H9 (cell line): ENCODE data around the gene LARGE1. TPM values are rescaled to one million over a fixed set of nuclear protein-coding genes. Genes with fewer than 3 reads are reported as not detected.

ENCODE experiments used
- DNase-seq: peaks from one replicate; pipeline ENCODE4 v3.0.0-alpha.2; 2017
- H2AFZ ChIP-seq: one replicate; pipeline ENCODE4 v1.6.1; 2013; ENCODE audit warnings: mild to moderate bottlenecking, low read length, control low read depth, moderate library complexity
- H2AK5ac ChIP-seq: 2 replicates; pipeline ENCODE4 v1.6.1; 2013; ENCODE audit warnings: low read length, control low read depth, mixed read lengths; ENCODE audit not compliant: insufficient read length
- H2BK120ac ChIP-seq: one replicate; pipeline ENCODE4 v1.6.1; 2013; ENCODE audit warnings: low read depth, mild to moderate bottlenecking, low read length, control low read depth, inconsistent platforms; ENCODE audit not compliant: poor library complexity, severe bottlenecking
- H2BK12ac ChIP-seq: 2 replicates; pipeline ENCODE4 v1.6.1; 2013; ENCODE audit warnings: low read length, control low read depth, mixed read lengths, low read depth; ENCODE audit not compliant: insufficient read length
- H2BK15ac ChIP-seq: 2 replicates; pipeline ENCODE4 v1.6.1; 2013; ENCODE audit warnings: low read depth, low read length, control low read depth
- H2BK20ac ChIP-seq: one replicate; pipeline ENCODE4 v1.6.1; 2013; ENCODE audit warnings: low read depth, mild to moderate bottlenecking, low read length, control low read depth, inconsistent platforms; ENCODE audit not compliant: poor library complexity, severe bottlenecking
- H2BK5ac ChIP-seq: 2 replicates; pipeline ENCODE4 v1.6.1; 2013; ENCODE audit warnings: low read length, control low read depth, mixed read lengths; ENCODE audit not compliant: insufficient read length
- H3K14ac ChIP-seq: 2 replicates; pipeline ENCODE4 v1.6.1; 2013; ENCODE audit warnings: low read length, control low read depth; ENCODE audit not compliant: insufficient read depth
- H3K18ac ChIP-seq: 2 replicates; pipeline ENCODE4 v1.6.1; 2013; ENCODE audit warnings: low read depth, mild to moderate bottlenecking, mixed read lengths, low read length, control low read depth; ENCODE audit not compliant: insufficient read length
- H3K23ac ChIP-seq: 2 replicates; pipeline ENCODE4 v1.6.1; 2013; ENCODE audit warnings: low read length, control low read depth, mixed read lengths, low read depth; ENCODE audit not compliant: insufficient read length
- H3K23me2 ChIP-seq: 2 replicates; pipeline ENCODE4 v1.6.1; 2013; ENCODE audit warnings: low read depth, mild to moderate bottlenecking, mixed read lengths, low read length, control low read depth; ENCODE audit not compliant: insufficient read length, poor library complexity, severe bottlenecking
- H3K27ac ChIP-seq: 2 replicates; pipeline ENCODE4 v1.5.1; 2013; ENCODE audit warnings: low read length, control low read depth, mixed read lengths, low read depth; ENCODE audit not compliant: insufficient read length
- H3K27me3 ChIP-seq: 2 replicates; pipeline ENCODE4 v1.6.1; 2013; ENCODE audit warnings: low read length, control low read depth, inconsistent platforms; ENCODE audit not compliant: insufficient read depth
- H3K4ac ChIP-seq: 2 replicates; pipeline ENCODE4 v1.6.1; 2013; ENCODE audit warnings: low read depth, mild to moderate bottlenecking, control low read depth, inconsistent platforms, low read length, moderate library complexity
- H3K4me1 ChIP-seq: 2 replicates; pipeline ENCODE4 v1.6.1; 2013; ENCODE audit warnings: low read length, control low read depth, inconsistent platforms; ENCODE audit not compliant: insufficient read depth
- H3K4me2 ChIP-seq: 2 replicates; pipeline ENCODE4 v1.6.1; 2013; ENCODE audit warnings: low read length, control low read depth, mixed read lengths; ENCODE audit not compliant: insufficient read length, insufficient read depth
- H3K56ac ChIP-seq: 2 replicates; pipeline ENCODE4 v1.6.1; 2013; ENCODE audit warnings: low read depth, mild to moderate bottlenecking, mixed read lengths, low read length, control low read depth; ENCODE audit not compliant: insufficient read length
- H3K79me1 ChIP-seq: 2 replicates; pipeline ENCODE4 v1.6.1; 2013; ENCODE audit warnings: low read depth, mild to moderate bottlenecking, moderate library complexity, low read length, control low read depth, inconsistent platforms; ENCODE audit not compliant: insufficient read depth, poor library complexity, severe bottlenecking
- H3K79me2 ChIP-seq: 2 replicates; pipeline ENCODE4 v1.6.1; 2013; ENCODE audit warnings: low read length, control low read depth, inconsistent platforms; ENCODE audit not compliant: insufficient read depth
- H3K9ac ChIP-seq: 2 replicates; pipeline ENCODE4 v1.6.1; 2013; ENCODE audit warnings: low read length, control low read depth, mixed read lengths; ENCODE audit not compliant: insufficient read length; ENCODE audit errors: extremely low read depth
- H3K9me3 ChIP-seq: one replicate; pipeline ENCODE4 v1.6.1; 2013; ENCODE audit warnings: low read depth, low read length, inconsistent platforms; ENCODE audit not compliant: control insufficient read depth
- H3T11ph ChIP-seq: one replicate; pipeline ENCODE4 v1.6.1; 2013; ENCODE audit warnings: mild to moderate bottlenecking, low read length, control low read depth, inconsistent platforms
- H4K20me1 ChIP-seq: one replicate; pipeline ENCODE4 v1.6.1; 2013; ENCODE audit not compliant: control insufficient read depth, insufficient read length, insufficient read depth
- H4K5ac ChIP-seq: 2 replicates; pipeline ENCODE4 v1.6.1; 2013; ENCODE audit warnings: low read depth, mild to moderate bottlenecking, mixed read lengths, low read length, control low read depth; ENCODE audit not compliant: insufficient read length
- H4K8ac ChIP-seq: replicated peaks from 2 replicates; pipeline ENCODE4 v1.6.1; 2013; ENCODE audit warnings: low read length, control low read depth, mixed read lengths, low read depth; ENCODE audit not compliant: insufficient read length
- H4K91ac ChIP-seq: 2 replicates; pipeline ENCODE4 v1.6.1; 2013; ENCODE audit warnings: low read depth, mild to moderate bottlenecking, moderate library complexity, mixed read lengths, low read length, control low read depth; ENCODE audit not compliant: insufficient read length
- H3K27ac Mint-ChIP-seq, 3 experiments: 2 replicates in 2 of 3; 3 replicates in 1 of 3; pipeline ENCODE4 v1.8.0; 2020 to 2021; ENCODE audit warnings: mixed read lengths in 3 of 3, mild to moderate bottlenecking in 1 of 3, moderate library complexity in 1 of 3
- H3K27me3 Mint-ChIP-seq: 2 replicates; pipeline ENCODE4 v1.8.0; 2021; ENCODE audit warnings: low read depth, mild to moderate bottlenecking, moderate library complexity, mixed read lengths
- H3K36me3 Mint-ChIP-seq, 3 experiments: 2 replicates in 2 of 3; 3 replicates in 1 of 3; pipeline ENCODE4 v1.8.0; 2020 to 2021; ENCODE audit warnings: low read depth in 3 of 3, mixed read lengths in 3 of 3; ENCODE audit not compliant: insufficient read depth in 1 of 3
- H3K4me1 Mint-ChIP-seq, 2 experiments: 2 replicates each; pipeline ENCODE4 v1.8.0; 2020; ENCODE audit warnings: mixed read lengths in 2 of 2
- H3K4me3 Mint-ChIP-seq, 2 experiments: 2 replicates in 1 of 2; 3 replicates in 1 of 2; pipeline ENCODE4 v1.8.0; 2020 to 2021; ENCODE audit warnings: mild to moderate bottlenecking in 2 of 2, mixed read lengths in 2 of 2, moderate library complexity in 1 of 2
- H3K9me3 Mint-ChIP-seq, 2 experiments: 2 replicates in 1 of 2; 3 replicates in 1 of 2; pipeline ENCODE4 v1.8.0; 2020; ENCODE audit warnings: mild to moderate bottlenecking in 2 of 2, mixed read lengths in 2 of 2, moderate library complexity in 1 of 2
- CTCF ChIP-seq: fragments of 200-600 bp; sonication (generic); conservative IDR thresholded peaks from 3 replicates; pipeline ENCODE4 v1.8.0; 2021; ENCODE audit warnings: antibody characterized with exemption, mild to moderate bottlenecking
- WGBS: extraction: QIAGEN DNeasy Blood & Tissue Kit; methylation state at CpG from one replicate; pipeline ENCODE4 v1.1.7; 2013; ENCODE audit warnings: missing lambda C conversion rate, low lambda C conversion rate, mixed read lengths; ENCODE audit not compliant: insufficient read length; ENCODE audit errors: extremely low coverage; 5-methylcytosine and 5-hydroxymethylcytosine counted together
- total RNA-seq: library from RNA; stranded (reverse); gene quantifications from 2 replicates; pipeline ENCODE4 v1.2.1, GENCODE V29; 2021

The LARGE1 gene
- total RNA-seq, 1 experiment from 2014 or later = 43.5 TPM

- Histone ChIP-seq H3K14ac (no peak overlapping the region), H3K27ac (no peak overlapping the region), H2BK15ac (no peak overlapping the region), H3K4me2 (no peak overlapping the region), H4K20me1 (no peaks in the 10 kb centered on the region), H3T11ph (no peak overlapping the region), H3K79me2 (no peaks in the 10 kb centered on the region), H2AFZ (no peak overlapping the region), H3K9me3 (no peaks in the 10 kb centered on the region), H3K18ac (no peak overlapping the region), H3K79me1 (no peaks in the 10 kb centered on the region), H3K9ac (no peak overlapping the region), H3K4ac (no peak overlapping the region), H2BK120ac (no peak overlapping the region), H2AK5ac (no peak overlapping the region), H3K4me1 (peaks cover 8% of the 10 kb centered on the region; the same call in 1 of the 2 replicates), H3K23ac (no peak overlapping the region), H4K91ac (no peak overlapping the region), H3K27me3 (no peaks in the 10 kb centered on the region), H4K8ac (no peak overlapping the region), H2BK5ac (no peak overlapping the region), H2BK12ac (no peak overlapping the region), H3K23me2 (no peaks in the 10 kb centered on the region), H3K56ac (no peak overlapping the region), H4K5ac (no peak overlapping the region), H2BK20ac (no peak overlapping the region)
- Mint-ChIP-seq H3K4me1 (peaks cover 18 to 24% of the 10 kb centered on the region in 2 experiments), H3K4me3 (no peak overlapping the region), H3K27ac (no peak overlapping the region), H3K36me3 (no peaks in the 10 kb centered on the region), H3K9me3 (no peaks in the 10 kb centered on the region), H3K27me3 (no peaks in the 10 kb centered on the region; the same call in 1 of the 2 replicates)
- WGBS = no CpG with 5 or more reads among the region's 4 CpGs
- DNase-seq = no peak
- no peak for TF ChIP-seq CTCF
Observed at GRCh38 chr22:33440756-33441155, 479.5 kb downstream of the LARGE1 start.
